ENCODE measurements around the gene PCCA. TPM values are rescaled to one million over a fixed set of nuclear protein-coding genes. Genes with fewer than 3 reads are reported as not detected.

The PCCA gene, protein sequence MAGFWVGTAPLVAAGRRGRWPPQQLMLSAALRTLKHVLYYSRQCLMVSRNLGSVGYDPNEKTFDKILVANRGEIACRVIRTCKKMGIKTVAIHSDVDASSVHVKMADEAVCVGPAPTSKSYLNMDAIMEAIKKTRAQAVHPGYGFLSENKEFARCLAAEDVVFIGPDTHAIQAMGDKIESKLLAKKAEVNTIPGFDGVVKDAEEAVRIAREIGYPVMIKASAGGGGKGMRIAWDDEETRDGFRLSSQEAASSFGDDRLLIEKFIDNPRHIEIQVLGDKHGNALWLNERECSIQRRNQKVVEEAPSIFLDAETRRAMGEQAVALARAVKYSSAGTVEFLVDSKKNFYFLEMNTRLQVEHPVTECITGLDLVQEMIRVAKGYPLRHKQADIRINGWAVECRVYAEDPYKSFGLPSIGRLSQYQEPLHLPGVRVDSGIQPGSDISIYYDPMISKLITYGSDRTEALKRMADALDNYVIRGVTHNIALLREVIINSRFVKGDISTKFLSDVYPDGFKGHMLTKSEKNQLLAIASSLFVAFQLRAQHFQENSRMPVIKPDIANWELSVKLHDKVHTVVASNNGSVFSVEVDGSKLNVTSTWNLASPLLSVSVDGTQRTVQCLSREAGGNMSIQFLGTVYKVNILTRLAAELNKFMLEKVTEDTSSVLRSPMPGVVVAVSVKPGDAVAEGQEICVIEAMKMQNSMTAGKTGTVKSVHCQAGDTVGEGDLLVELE
- total RNA-seq: 10 to 100 TPM; 46.9 to 66.0 (median 49.4) TPM

DNA sequence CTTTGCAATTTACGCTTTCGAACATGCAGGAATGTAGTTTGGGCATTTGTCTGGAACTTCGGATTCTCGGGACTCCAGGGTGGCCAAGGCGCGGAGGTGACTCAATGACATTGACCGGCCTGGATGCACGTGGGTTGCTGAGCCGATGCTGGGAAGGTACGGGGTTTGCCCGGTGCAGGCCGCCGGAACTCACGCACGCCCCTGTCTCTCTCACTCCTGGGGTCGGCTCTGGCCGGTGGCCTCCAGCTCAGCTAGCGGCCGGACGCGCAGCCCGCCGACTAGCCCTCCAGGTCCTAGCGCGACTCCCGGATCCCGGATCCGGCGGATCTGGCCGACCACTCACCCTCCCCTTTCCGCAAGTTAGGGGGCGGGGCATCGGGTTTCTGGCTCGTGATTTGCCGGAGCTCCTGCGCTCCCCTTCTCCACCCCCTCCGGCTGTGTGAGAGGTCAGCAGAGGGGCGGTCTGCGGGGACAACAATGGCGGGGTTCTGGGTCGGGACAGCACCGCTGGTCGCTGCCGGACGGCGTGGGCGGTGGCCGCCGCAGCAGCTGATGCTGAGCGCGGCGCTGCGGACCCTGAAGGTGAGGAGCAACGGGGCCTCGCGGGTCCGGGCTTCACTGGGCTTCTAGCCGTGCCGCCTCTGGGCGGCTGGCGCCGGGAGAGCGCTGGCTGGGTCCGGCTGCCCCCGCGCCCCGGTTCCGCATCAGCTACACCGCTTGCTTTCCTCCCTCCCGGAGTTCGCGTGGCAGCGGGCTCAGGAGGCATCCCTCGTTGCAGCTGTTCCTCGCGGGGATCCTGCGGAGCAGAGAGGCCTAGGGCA lies at the start of gene PCCA:
PCCA (plus strand) TSS at position 450 of the 821 bp plus-strand sequence; CDS start at position 478, 28 bp downstream.
- Histone ChIP-seq H3K4me3 (peak within 1 kb of the TSS; percentile 86 to 92 (median 88)), H3K4me1 (peaks cover 0 to 16% (median 3%) of the 10 kb centered on the region in 4 donors), H3K36me3 (no peaks in the 10 kb centered on the region), H3K9me3 (no peaks in the 10 kb centered on the region), H3K27me3 (no peaks in the 10 kb centered on the region), H3K27ac (peak within 1 kb of the TSS; percentile 51 to 79 (median 72))
- peak; percentile 91 to 97 (median 95) for DNase-seq
- no peak for TF ChIP-seq POLR2A (IDR thresholded peaks at IDR 0.05)
- TF ChIP-seq, protein P1, sequence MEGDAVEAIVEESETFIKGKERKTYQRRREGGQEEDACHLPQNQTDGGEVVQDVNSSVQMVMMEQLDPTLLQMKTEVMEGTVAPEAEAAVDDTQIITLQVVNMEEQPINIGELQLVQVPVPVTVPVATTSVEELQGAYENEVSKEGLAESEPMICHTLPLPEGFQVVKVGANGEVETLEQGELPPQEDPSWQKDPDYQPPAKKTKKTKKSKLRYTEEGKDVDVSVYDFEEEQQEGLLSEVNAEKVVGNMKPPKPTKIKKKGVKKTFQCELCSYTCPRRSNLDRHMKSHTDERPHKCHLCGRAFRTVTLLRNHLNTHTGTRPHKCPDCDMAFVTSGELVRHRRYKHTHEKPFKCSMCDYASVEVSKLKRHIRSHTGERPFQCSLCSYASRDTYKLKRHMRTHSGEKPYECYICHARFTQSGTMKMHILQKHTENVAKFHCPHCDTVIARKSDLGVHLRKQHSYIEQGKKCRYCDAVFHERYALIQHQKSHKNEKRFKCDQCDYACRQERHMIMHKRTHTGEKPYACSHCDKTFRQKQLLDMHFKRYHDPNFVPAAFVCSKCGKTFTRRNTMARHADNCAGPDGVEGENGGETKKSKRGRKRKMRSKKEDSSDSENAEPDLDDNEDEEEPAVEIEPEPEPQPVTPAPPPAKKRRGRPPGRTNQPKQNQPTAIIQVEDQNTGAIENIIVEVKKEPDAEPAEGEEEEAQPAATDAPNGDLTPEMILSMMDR (IDR thresholded peaks at IDR 0.05): no peak

DNA sequence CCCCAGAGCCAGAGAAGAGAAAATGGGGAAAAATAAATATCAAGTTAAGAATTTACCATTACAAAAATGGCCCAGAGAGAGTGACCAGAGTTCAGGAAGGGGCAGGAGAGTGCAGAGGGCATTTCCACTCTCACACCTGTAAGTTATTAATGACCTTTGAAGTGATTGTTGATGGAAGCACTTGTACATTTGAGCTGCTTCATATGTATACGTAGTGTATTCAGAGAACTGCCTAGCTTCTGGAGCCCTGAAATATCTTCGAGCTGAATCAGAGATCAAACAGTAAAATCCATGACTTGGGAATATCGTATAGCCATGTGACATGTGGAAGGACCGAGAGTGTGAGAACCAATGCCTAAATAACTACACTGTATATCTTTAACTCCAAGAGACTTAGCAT lies 49.2 kb upstream of the PCCA start:
- no peak overlapping the region for H3K4me3 ChIP-seq
- H3K27me3 ChIP-seq: no peaks in the 10 kb centered on the region
- no peak overlapping the region for H3K27ac ChIP-seq
- no peaks in the 10 kb centered on the region for H3K4me1 ChIP-seq
- TF ChIP-seq, protein P1 (IDR thresholded peaks at IDR 0.05): no peak
- TF ChIP-seq POLR2A (IDR thresholded peaks at IDR 0.05): no peak
- DNase-seq: no peak
- H3K36me3 ChIP-seq: no peaks in the 10 kb centered on the region
- H3K9me3 ChIP-seq: no peaks in the 10 kb centered on the region

DNA sequence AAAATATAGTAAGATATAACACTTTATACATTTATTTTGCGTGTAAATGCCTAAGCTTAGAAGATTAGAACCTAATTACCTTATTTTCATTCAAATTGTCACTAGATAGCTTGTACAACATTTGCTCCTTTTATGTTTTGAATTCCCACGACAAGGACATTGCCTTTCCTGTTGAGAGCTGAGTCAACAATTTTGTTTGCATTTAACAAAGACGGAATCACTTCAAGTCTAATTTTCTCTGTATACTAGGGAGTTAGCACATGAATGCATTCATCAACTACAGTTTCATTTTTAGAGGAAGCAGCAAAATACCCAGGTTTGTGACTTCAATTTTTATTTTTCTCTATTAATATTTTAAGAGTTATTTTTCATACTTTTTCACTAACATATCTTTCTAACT lies 48.7 kb upstream of the PCCA start:
- no peaks in the 10 kb centered on the region for H3K36me3 ChIP-seq
- no peak overlapping the region for H3K4me3 ChIP-seq
- no peaks in the 10 kb centered on the region for H3K4me1 ChIP-seq
- no peak for DNase-seq
- no peaks in the 10 kb centered on the region for H3K9me3 ChIP-seq
- H3K27ac ChIP-seq: no peak overlapping the region
- TF ChIP-seq POLR2A (IDR thresholded peaks at IDR 0.05): no peak
- TF ChIP-seq, protein P1 (IDR thresholded peaks at IDR 0.05): no peak
- no peaks in the 10 kb centered on the region for H3K27me3 ChIP-seq

DNA sequence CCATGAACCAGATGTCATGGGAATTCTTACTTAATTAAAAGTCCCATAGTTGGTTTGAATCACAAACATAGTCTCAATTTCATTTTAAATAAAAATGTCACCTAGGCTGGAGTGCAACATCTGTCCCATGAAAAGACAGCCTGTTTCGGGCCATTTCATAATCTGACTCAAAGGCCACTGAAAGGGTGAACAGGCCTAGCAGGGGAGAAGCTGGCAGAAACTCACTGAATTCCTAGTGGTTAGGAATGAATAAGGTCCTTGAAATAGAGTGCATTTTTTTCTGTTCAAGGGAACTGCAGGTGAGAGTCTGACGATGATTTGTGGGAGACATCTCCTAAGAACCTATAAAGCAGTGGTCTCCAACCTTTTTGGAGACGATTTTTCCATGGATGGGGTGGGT lies 44.0 kb upstream of the PCCA start:
- no peaks in the 10 kb centered on the region for H3K36me3 ChIP-seq
- TF ChIP-seq, protein P1 (IDR thresholded peaks at IDR 0.05): no peak
- TF ChIP-seq POLR2A (IDR thresholded peaks at IDR 0.05): no peak
- no peak overlapping the region for H3K4me3 ChIP-seq
- H3K9me3 ChIP-seq: no peaks in the 10 kb centered on the region
- DNase-seq: no peak
- H3K27ac ChIP-seq: no peak overlapping the region
- H3K4me1 ChIP-seq: no peaks in the 10 kb centered on the region
- H3K27me3 ChIP-seq: no peaks in the 10 kb centered on the region

DNA sequence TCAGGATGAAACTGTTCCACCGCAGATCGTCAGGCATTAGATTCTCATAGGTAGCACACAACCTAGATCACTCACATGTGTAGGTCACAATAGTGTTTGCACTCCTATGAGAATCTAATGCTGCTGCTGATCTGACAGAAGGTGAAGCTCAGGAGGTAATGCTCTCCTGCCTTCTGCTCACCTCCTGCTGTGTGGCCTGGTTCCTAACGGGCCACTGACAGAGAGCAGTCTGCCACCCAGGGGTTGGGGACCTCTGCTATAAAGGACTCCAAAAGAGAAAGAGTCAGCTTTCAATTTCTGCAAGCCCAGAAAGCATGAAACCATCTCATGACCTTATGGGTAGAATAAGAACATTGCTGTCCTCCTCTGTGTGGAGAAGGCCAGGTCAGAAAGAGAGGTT lies 43.5 kb upstream of the PCCA start:
- Histone ChIP-seq H3K4me1 (no peaks in the 10 kb centered on the region), H3K27ac (no peak overlapping the region), H3K27me3 (no peaks in the 10 kb centered on the region), H3K9me3 (no peaks in the 10 kb centered on the region), H3K36me3 (no peaks in the 10 kb centered on the region), H3K4me3 (no peak overlapping the region)
- no peak for TF ChIP-seq POLR2A (IDR thresholded peaks at IDR 0.05)
- TF ChIP-seq, protein P1 (IDR thresholded peaks at IDR 0.05): no peak
- DNase-seq: no peak

Measured in Peyer's patch (tissue), 4 donors.